Uterus (tissue), 4 donors: ENCODE measurements around the gene AGFG2. TPM values are rescaled to one million over a fixed set of nuclear protein-coding genes. Genes with fewer than 3 reads are reported as not detected.
A peak's percentile ranks its signal among the peaks of the same experiment; 100 is the strongest.

Experiments used
- DNase-seq, 2 donors: peaks; one replicate each; pipeline ENCODE4 v3.0.0-alpha.2; 2019 to 2020
- H3K27ac ChIP-seq, 2 donors: fragments of 200-600 bp; sonication (generic); 1 replicate in 1 of 2; 2 replicates in 1 of 2; pipeline ENCODE4 v1.5.1; 2016 to 2018
- H3K27me3 ChIP-seq, 2 donors: fragments of 200-600 bp; sonication (generic); one replicate each; pipeline ENCODE4 v1.5.1; 2018 to 2019; ENCODE audit warnings: control low read depth in 1 of 2
- H3K36me3 ChIP-seq, 2 donors: fragments of 200-600 bp; sonication (generic); one replicate each; pipeline ENCODE4 v1.5.1; 2019; ENCODE audit warnings: control low read depth in 1 of 2
- H3K4me1 ChIP-seq, 2 donors: fragments of 200-600 bp; sonication (generic); one replicate each; pipeline ENCODE4 v1.5.1; 2018 to 2019; ENCODE audit warnings: control low read depth in 1 of 2
- H3K4me3 ChIP-seq, 2 donors: fragments of 200-600 bp; sonication (generic); 1 replicate in 1 of 2; 2 replicates in 1 of 2; pipeline ENCODE4 v1.5.1; 2018 to 2019; ENCODE audit warnings: mild to moderate bottlenecking in 1 of 2
- H3K9me3 ChIP-seq, 2 donors: fragments of 200-600 bp; sonication (generic); one replicate each; pipeline ENCODE4 v1.5.1; 2019; ENCODE audit warnings: control low read depth in 1 of 2
- POLR2A ChIP-seq, 2 donors: fragments of 450-650 bp; IDR thresholded peaks; one replicate each; pipeline ENCODE4 v1.6.1; 2016; ENCODE audit warnings: antibody characterized with exemption in 2 of 2, mild to moderate bottlenecking in 1 of 2, moderate library complexity in 1 of 2
- intact Hi-C: fragments of 100-400 bp; cut with DNase I; formaldehyde crosslinking; loops from one replicate; pipeline ENCODE4 v1.15.1; 2023; ENCODE audit warnings: low total_unique reads
- total RNA-seq, 4 donors: library from RNA; depleted of rRNA in 3 of 4; stranded (reverse); fragments of >200 nt in 3 of 4; gene quantifications; one replicate each; pipeline versions ENCODE4 v1.1.0 to v1.2.4, GENCODE V29; 2014 to 2023
- TF ChIP-seq, protein P1 (sequence below), 4 experiments: fragments of 200-600 bp in 2 of 4; fragments of 450-650 bp in 2 of 4; sonication (generic) in 2 of 4; IDR thresholded peaks; one replicate each; pipeline ENCODE4 v1.5.1; 2016 to 2019; ENCODE audit warnings: antibody characterized with exemption in 4 of 4, mild to moderate bottlenecking in 2 of 4, moderate library complexity in 1 of 4
- donor health status: DM: yes; HTN: yes; CAD: no.

The AGFG2 gene
- total RNA-seq, 4 donors from 2014 or later = 6.8 to 64.4 (median 20.4) TPM

GRCh38 chr7:100585511-100586265 is 46.7 kb downstream of the AGFG2 start, which contains the start of gene LRCH4:
TSS of gene LRCH4 (minus strand) at chr7:100586129. CDS start at chr7:100586100, 29 bp downstream.
- no peaks in the 10 kb centered on the region for H3K27me3 ChIP-seq
- peak in 1 of 2 donors; percentile 52 for DNase-seq
- no peaks in the 10 kb centered on the region for H3K36me3 ChIP-seq
- peak; percentile 91 to 99 for TF ChIP-seq POLR2A (IDR thresholded peaks at IDR 0.05)
- TF ChIP-seq, protein P1, sequence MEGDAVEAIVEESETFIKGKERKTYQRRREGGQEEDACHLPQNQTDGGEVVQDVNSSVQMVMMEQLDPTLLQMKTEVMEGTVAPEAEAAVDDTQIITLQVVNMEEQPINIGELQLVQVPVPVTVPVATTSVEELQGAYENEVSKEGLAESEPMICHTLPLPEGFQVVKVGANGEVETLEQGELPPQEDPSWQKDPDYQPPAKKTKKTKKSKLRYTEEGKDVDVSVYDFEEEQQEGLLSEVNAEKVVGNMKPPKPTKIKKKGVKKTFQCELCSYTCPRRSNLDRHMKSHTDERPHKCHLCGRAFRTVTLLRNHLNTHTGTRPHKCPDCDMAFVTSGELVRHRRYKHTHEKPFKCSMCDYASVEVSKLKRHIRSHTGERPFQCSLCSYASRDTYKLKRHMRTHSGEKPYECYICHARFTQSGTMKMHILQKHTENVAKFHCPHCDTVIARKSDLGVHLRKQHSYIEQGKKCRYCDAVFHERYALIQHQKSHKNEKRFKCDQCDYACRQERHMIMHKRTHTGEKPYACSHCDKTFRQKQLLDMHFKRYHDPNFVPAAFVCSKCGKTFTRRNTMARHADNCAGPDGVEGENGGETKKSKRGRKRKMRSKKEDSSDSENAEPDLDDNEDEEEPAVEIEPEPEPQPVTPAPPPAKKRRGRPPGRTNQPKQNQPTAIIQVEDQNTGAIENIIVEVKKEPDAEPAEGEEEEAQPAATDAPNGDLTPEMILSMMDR (IDR thresholded peaks at IDR 0.05) = peak in 1 of 4 experiments; percentile 41
- peaks cover 6 to 23% of the 10 kb centered on the region in 2 donors for H3K4me1 ChIP-seq
- no peaks in the 10 kb centered on the region for H3K9me3 ChIP-seq
- peak within 1 kb of the TSS; percentile 86 to 98 for H3K4me3 ChIP-seq
- peak within 1 kb of the TSS; percentile 89 to 93 for H3K27ac ChIP-seq
- intact Hi-C loops = loop anchor here (10.0 kb wide), 1 partner anchor 89 kb away; the partner anchor contains the start of gene GNB2

DNA sequence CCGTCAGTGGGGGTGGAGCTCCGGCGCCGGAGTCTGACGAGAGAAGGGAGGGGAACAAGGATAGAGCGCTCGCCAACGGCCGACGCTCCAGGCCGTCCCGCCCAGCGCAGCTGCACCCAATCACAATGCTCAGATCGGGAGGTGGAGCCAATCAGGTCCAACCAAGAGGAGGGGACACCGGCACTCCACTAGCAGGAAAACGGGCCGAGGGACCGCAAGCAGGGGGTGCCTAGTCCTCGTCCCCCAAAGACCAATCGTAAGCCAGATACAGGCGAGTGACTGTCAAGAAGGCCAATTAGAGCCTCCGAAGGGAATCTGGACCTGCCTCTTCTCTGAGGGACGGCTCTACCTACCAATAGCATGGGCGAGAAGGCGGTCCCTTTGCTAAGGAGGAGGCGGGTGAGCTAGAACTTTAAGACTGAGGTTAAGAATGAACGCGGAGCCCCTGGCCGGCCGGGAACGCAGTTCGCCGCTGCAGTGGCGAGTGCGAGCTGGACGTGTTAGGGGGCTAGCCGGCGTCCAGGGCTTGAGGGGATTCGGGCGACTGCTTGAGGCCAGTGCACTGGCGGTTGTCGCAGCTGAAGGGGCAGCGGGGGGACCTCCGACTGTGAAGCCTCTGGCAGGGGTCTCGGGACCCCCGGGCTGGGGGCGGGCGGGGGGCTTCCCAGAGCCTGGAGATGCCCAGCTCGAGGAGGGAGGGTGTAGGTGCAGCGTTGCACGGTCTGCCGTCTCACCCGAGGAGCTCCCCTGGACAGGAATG is 47.4 kb downstream of the AGFG2 start, which contains the start of gene FBXO24:
FBXO24 (plus strand) TSS at position 63 of the 760 bp plus-strand sequence; CDS start at position 361, 298 bp downstream.
- TF ChIP-seq POLR2A (IDR thresholded peaks at IDR 0.05) = peak; percentile 51 to 55
- TF ChIP-seq, protein P1 (IDR thresholded peaks at IDR 0.05) = no peak
- H3K36me3 ChIP-seq = no peaks in the 10 kb centered on the region
- H3K27me3 ChIP-seq = no peaks in the 10 kb centered on the region
- DNase-seq = peak; percentile 99 to 100
- H3K4me3 ChIP-seq = peak within 1 kb of the TSS; percentile 86 to 98
- peak within 1 kb of the TSS; percentile 89 to 93 for H3K27ac ChIP-seq
- intact Hi-C loops = loop anchor here (10.0 kb wide), 1 partner anchor 88 kb away; the partner anchor contains the start of gene GNB2
- H3K9me3 ChIP-seq = no peaks in the 10 kb centered on the region
- H3K4me1 ChIP-seq = peaks cover 6 to 23% of the 10 kb centered on the region in 2 donors

- intact Hi-C loops = loop anchor here (10.0 kb wide), 1 partner anchor 86 kb away; the partner anchor contains the start of gene GNB2
- Histone ChIP-seq H3K36me3 (no peaks in the 10 kb centered on the region), H3K4me3 (no peak overlapping the region), H3K27me3 (no peaks in the 10 kb centered on the region), H3K4me1 (peaks cover 6 to 17% of the 10 kb centered on the region in 2 donors), H3K27ac (no peak overlapping the region), H3K9me3 (no peaks in the 10 kb centered on the region)
- no peak for DNase-seq
- TF ChIP-seq, protein P1 (IDR thresholded peaks at IDR 0.05) = peak in 2 of 4 experiments; percentile 21 to 22
- no peak for TF ChIP-seq POLR2A (IDR thresholded peaks at IDR 0.05)
Measured at GRCh38 chr7:100588438-100588837, 49.4 kb downstream of the AGFG2 start.

GRCh38 chr7:100589341-100589947 is 50.4 kb downstream of the AGFG2 start:
- intact Hi-C loops = loop anchor here (10.0 kb wide), 1 partner anchor 85 kb away; the partner anchor contains the start of gene GNB2
- no peaks in the 10 kb centered on the region for H3K36me3 ChIP-seq
- peak overlapping the region; percentile 57 to 66 for H3K27ac ChIP-seq
- no peaks in the 10 kb centered on the region for H3K9me3 ChIP-seq
- no peak for DNase-seq
- H3K27me3 ChIP-seq = no peaks in the 10 kb centered on the region
- TF ChIP-seq, protein P1 (IDR thresholded peaks at IDR 0.05) = no peak
- no peak for TF ChIP-seq POLR2A (IDR thresholded peaks at IDR 0.05)
- no peak overlapping the region for H3K4me3 ChIP-seq
- H3K4me1 ChIP-seq = peaks cover 4 to 9% of the 10 kb centered on the region in 2 donors
